OCI-LY1 (cell line): ENCODE results near the gene SLC39A13.

Source experiments
- H2AFZ ChIP-seq: fragments of 200-600 bp; sonication (generic), shearing (Covaris generic); 2 replicates; pipeline ENCODE4 v1.6.0; 2014; ENCODE audit warnings: antibody characterized with exemption, mild to moderate bottlenecking, low read length
- H3F3A ChIP-seq: fragments of 200-600 bp; sonication (generic), shearing (Covaris generic); 2 replicates; pipeline ENCODE4 v1.6.0; 2014; ENCODE audit warnings: mild to moderate bottlenecking, antibody characterized with exemption, low read length, moderate library complexity; ENCODE audit not compliant: insufficient read depth
- H3K27ac ChIP-seq: fragments of 200-600 bp; sonication (generic); 2 replicates; pipeline ENCODE4 v1.5.1; 2014; ENCODE audit warnings: low read length, mixed run types, mild to moderate bottlenecking, low read depth; ENCODE audit not compliant: poor library complexity, severe bottlenecking
- H3K27me3 ChIP-seq: fragments of 200-600 bp; sonication (generic); 2 replicates; pipeline ENCODE4 v1.6.0; 2014; ENCODE audit warnings: antibody characterized with exemption, mild to moderate bottlenecking, low read length, moderate library complexity; ENCODE audit not compliant: insufficient read depth
- H3K36me3 ChIP-seq: fragments of 200-600 bp; sonication (generic); 2 replicates; pipeline ENCODE4 v1.6.1; 2014; ENCODE audit warnings: mild to moderate bottlenecking, antibody characterized with exemption, low read length, moderate library complexity, mixed read lengths; ENCODE audit not compliant: insufficient read depth
- H3K4me1 ChIP-seq: fragments of 200-600 bp; sonication (generic); 2 replicates; pipeline ENCODE4 v1.5.1; 2014; ENCODE audit warnings: mild to moderate bottlenecking, low read length, moderate library complexity; ENCODE audit not compliant: insufficient read depth, severe bottlenecking
- H3K4me2 ChIP-seq: fragments of 200-600 bp; sonication (generic), shearing (Covaris generic); 2 replicates; pipeline ENCODE4 v1.6.1; 2014; ENCODE audit warnings: low read length
- H3K4me3 ChIP-seq: fragments of 200-600 bp; sonication (generic); 2 replicates; pipeline ENCODE4 v1.5.1; 2014; ENCODE audit warnings: low read length, low read depth, mild to moderate bottlenecking, mixed read lengths; ENCODE audit not compliant: poor library complexity, severe bottlenecking
- H3K79me2 ChIP-seq: fragments of 200-600 bp; shearing (Covaris generic); 2 replicates; pipeline ENCODE4 v1.6.1; 2016; ENCODE audit warnings: mixed run types, low read length, mixed read lengths; ENCODE audit not compliant: insufficient read depth
- H3K9ac ChIP-seq: fragments of 200-600 bp; sonication (generic), shearing (Covaris generic); 2 replicates; pipeline ENCODE4 v1.6.1; 2014; ENCODE audit warnings: mild to moderate bottlenecking, low read length, mixed read lengths
- H3K9me2 ChIP-seq: fragments of 200-600 bp; sonication (generic), shearing (Covaris generic); 2 replicates; pipeline ENCODE4 v1.6.1; 2014; ENCODE audit warnings: low read depth, mild to moderate bottlenecking, low read length, mixed read lengths
- H3K9me3 ChIP-seq: fragments of 200-600 bp; shearing (Covaris generic); 2 replicates; pipeline ENCODE4 v1.6.1; 2014; ENCODE audit warnings: low read length, mixed read lengths
- H4K20me1 ChIP-seq: fragments of 200-600 bp; sonication (generic), shearing (Covaris generic); 2 replicates; pipeline ENCODE4 v1.6.0; 2016; ENCODE audit warnings: mild to moderate bottlenecking, low read length; ENCODE audit not compliant: insufficient read depth
- CTCF ChIP-seq: fragments of 200-600 bp; sonication (generic), shearing (Covaris generic); IDR thresholded peaks from 2 replicates; pipeline ENCODE4 v1.5.1; 2017; ENCODE audit warnings: mild to moderate bottlenecking, antibody characterized with exemption, low read length, moderate library complexity, mixed read lengths
- EZH2 ChIP-seq: fragments of 200-600 bp; sonication (generic), shearing (Covaris generic); IDR thresholded peaks from 2 replicates; pipeline ENCODE4 v1.8.0; 2017; ENCODE audit warnings: borderline replicate concordance, mixed run types, mild to moderate bottlenecking, antibody characterized with exemption, low read length, moderate library complexity, mixed read lengths

The SLC39A13 gene

GRCh38 chr11:47407746-47408590 lies at the start of gene SLC39A13:
TSS of gene SLC39A13 (plus strand) at chr11:47408590. CDS start at chr11:47410095, 1,505 bp downstream.
- Histone ChIP-seq H3K4me2 (peak within 1 kb of the TSS; percentile 99), H3K9ac (peak within 1 kb of the TSS; percentile 86)

GRCh38 chr11:47358731-47359051 lies 49.7 kb upstream of the SLC39A13 start:
- H3K79me2 ChIP-seq, result no peaks in the 10 kb centered on the region
- no peak overlapping the region for H3K27ac ChIP-seq
- H3F3A ChIP-seq, result no peaks in the 10 kb centered on the region
- H3K9me2 ChIP-seq, result no peaks in the 10 kb centered on the region
- H2AFZ ChIP-seq, result no peak overlapping the region
- no peak overlapping the region for H3K4me2 ChIP-seq
- no peak for TF ChIP-seq EZH2
- no peak for TF ChIP-seq CTCF
- no peaks in the 10 kb centered on the region for H3K4me1 ChIP-seq
- H4K20me1 ChIP-seq, result no peaks in the 10 kb centered on the region
- H3K27me3 ChIP-seq, result no peaks in the 10 kb centered on the region
- peaks cover 11% of the 10 kb centered on the region for H3K36me3 ChIP-seq
- no peak overlapping the region for H3K4me3 ChIP-seq
- H3K9me3 ChIP-seq, result no peaks in the 10 kb centered on the region
- H3K9ac ChIP-seq, result no peak overlapping the region

More at GRCh38 chr11:47407746-47408590, at the start of gene SLC39A13:
- H3K4me3 ChIP-seq, result peak within 1 kb of the TSS; percentile 77
- H3F3A ChIP-seq, result 0 out of 2 replicates have a peak, but pooled peaks cover 2% of the 10 kb centered on the region
- H3K9me3 ChIP-seq, result no peaks in the 10 kb centered on the region
- no peak for TF ChIP-seq EZH2
- peak; percentile 91 for TF ChIP-seq CTCF
- H3K27ac ChIP-seq, result peak within 1 kb of the TSS; percentile 93
- H3K79me2 ChIP-seq, result no peaks in the 10 kb centered on the region
- no peak within 1 kb of the TSS for H2AFZ ChIP-seq
- H3K4me1 ChIP-seq, result peaks cover 45% of the 10 kb centered on the region
- no peaks in the 10 kb centered on the region for H3K27me3 ChIP-seq
- H3K36me3 ChIP-seq, result no peaks in the 10 kb centered on the region
- no peaks in the 10 kb centered on the region for H3K9me2 ChIP-seq
- H4K20me1 ChIP-seq, result no peaks in the 10 kb centered on the region

- no peaks in the 10 kb centered on the region for H3K27me3 ChIP-seq
- H3K9ac ChIP-seq, result no peak overlapping the region
- H3K4me2 ChIP-seq, result no peak overlapping the region
- H3K4me1 ChIP-seq, result no peaks in the 10 kb centered on the region
- peaks cover 11% of the 10 kb centered on the region for H3K36me3 ChIP-seq
- H4K20me1 ChIP-seq, result no peaks in the 10 kb centered on the region
- no peaks in the 10 kb centered on the region for H3K9me3 ChIP-seq
- TF ChIP-seq CTCF (no peak), EZH2 (no peak)
- no peaks in the 10 kb centered on the region for H3F3A ChIP-seq
- H3K9me2 ChIP-seq, result no peaks in the 10 kb centered on the region
- no peaks in the 10 kb centered on the region for H3K79me2 ChIP-seq
- no peak overlapping the region for H3K4me3 ChIP-seq
- no peak overlapping the region for H3K27ac ChIP-seq
- no peak overlapping the region for H2AFZ ChIP-seq
Observed at GRCh38 chr11:47359162-47359561, 49.2 kb upstream of the SLC39A13 start.
